ENCODE data around the gene TBP. TPM values are rescaled to one million over a fixed set of nuclear protein-coding genes. Genes with fewer than 3 reads are reported as not detected.
A peak's percentile ranks its signal among the peaks of the same experiment; 100 is the strongest.

The TBP gene
- total and polyA plus RNA-seq, 2 of the 13 experiments (the other 11 are each of a cell fraction or from before 2014, with no cell fraction given) = 21.7 to 28.1 TPM

DNA sequence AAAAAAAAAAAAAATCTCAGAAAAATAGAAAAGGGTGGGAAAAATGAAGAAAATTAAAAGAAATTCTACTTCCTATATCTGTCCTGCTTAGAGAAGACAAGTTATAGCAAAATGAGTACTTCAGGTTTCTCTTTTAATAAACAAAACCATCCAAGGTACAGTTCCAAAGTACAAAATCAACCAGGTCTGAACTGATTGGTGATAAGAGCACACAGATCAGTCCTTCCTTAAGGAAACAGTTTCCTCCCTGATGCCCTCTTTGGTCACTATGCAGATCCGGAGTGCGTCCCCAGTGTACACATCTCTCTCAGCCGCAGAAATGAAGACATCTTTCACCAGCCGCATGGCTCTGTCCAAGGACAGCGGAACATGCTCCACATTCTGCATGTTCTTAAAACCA, 19.2 kb upstream of the TBP start:
- H3K9me3 ChIP-seq (ENCODE audit: low read length) = no peaks in the 10 kb centered on the region
- ATAC-seq = peak; percentile 16; the same call in 2 of the 3 replicates
- no peak for FAIRE-seq
- CTCF ChIA-PET (ENCODE audit: low intra/inter-chr PET ratio, low total read pairs) = no interaction called here
- H2AFZ ChIP-seq (ENCODE audit: low read length) = no peak overlapping the region
- intact Hi-C loops (cut with micrococcal nuclease; ENCODE audit: unreplicated experiment) = no loop called here
- no peak overlapping the region for H3K9ac ChIP-seq (ENCODE audit: insufficient read depth, low read depth, low read length)
- H4K20me1 ChIP-seq (ENCODE audit: insufficient read depth, low read length) = 0 out of 2 replicates have a peak, but pooled peaks cover 2% of the 10 kb centered on the region
- no TSS peak for BruUV-seq (replicated peaks)
- no peak for DNase-seq (ENCODE audit: low spot score)
- WGBS (ENCODE audit: low lambda C conversion rate) = 89% methylated on average over 5 of the region's 5 CpGs
- H3K4me2 ChIP-seq (ENCODE audit: low read depth, low read length) = no peak overlapping the region
- in situ Hi-C loops (cut with HindIII; ENCODE audit: extremely low pct_ligation_motif_present, low pct_unique_long_range_greater_than_20kb) = no loop called here
- H3K79me2 ChIP-seq (ENCODE audit: insufficient read depth, low read length) = peaks cover 3% of the 10 kb centered on the region
- no peak overlapping the region for H3K4me3 ChIP-seq (replicated peaks in 1 of 3; ENCODE audit: insufficient read depth in 1 of 3, low read depth in 2 of 3, low read length in 3 of 3)
- H3K27me3 ChIP-seq (ENCODE audit: control insufficient read depth in 1 of 2, insufficient read depth in 2 of 2, low read length in 2 of 2) = no peaks in the 10 kb centered on the region
- peaks cover 17% of the 10 kb centered on the region for H3K4me1 ChIP-seq (ENCODE audit: insufficient read depth, low read length)
- POLR2A ChIA-PET = interaction anchor here (1.0 kb wide), 1 partner anchor 19 kb away, joined by 3 read pairs; the partner anchor contains the start of gene TBP
- peak overlapping the region; percentile 7 for H3K27ac ChIP-seq (ENCODE audit: extremely low read length, insufficient read depth, low read length)
- H3K36me3 ChIP-seq (replicated peaks in 1 of 2; ENCODE audit: control insufficient read depth in 1 of 2, insufficient read depth in 2 of 2, low read length in 2 of 2) = peaks cover 23 to 67% of the 10 kb centered on the region in 2 experiments
- no peak for TF ChIP-seq REXO4 (CRISPR knock-in tag; IDR thresholded peaks at IDR 0.05; ENCODE audit: borderline replicate concordance)
- TF ChIP-seq, protein P1, sequence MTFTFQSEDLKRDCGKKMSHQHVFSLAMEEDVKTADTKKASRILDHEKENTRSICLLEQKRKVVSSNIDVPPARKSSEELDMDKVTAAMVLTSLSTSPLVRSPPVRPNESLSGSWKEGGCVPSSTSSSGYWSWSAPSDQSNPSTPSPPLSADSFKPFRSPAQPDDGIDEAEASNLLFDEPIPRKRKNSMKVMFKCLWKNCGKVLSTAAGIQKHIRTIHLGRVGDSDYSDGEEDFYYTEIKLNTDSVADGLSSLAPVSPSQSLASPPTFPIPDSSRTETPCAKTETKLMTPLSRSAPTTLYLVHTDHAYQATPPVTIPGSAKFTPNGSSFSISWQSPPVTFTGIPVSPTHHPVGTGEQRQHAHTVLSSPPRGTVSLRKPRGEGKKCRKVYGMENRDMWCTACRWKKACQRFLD (CRISPR knock-in tag; IDR thresholded peaks at IDR 0.05; ENCODE audit: borderline replicate concordance) = no peak
- no peak for TF ChIP-seq HMGA1 (CRISPR knock-in tag; conservative IDR thresholded peaks at IDR 0.05)
- no peak for TF ChIP-seq ZNF451 (CRISPR knock-in tag; IDR thresholded peaks at IDR 0.05)
- TF ChIP-seq, protein P2, sequence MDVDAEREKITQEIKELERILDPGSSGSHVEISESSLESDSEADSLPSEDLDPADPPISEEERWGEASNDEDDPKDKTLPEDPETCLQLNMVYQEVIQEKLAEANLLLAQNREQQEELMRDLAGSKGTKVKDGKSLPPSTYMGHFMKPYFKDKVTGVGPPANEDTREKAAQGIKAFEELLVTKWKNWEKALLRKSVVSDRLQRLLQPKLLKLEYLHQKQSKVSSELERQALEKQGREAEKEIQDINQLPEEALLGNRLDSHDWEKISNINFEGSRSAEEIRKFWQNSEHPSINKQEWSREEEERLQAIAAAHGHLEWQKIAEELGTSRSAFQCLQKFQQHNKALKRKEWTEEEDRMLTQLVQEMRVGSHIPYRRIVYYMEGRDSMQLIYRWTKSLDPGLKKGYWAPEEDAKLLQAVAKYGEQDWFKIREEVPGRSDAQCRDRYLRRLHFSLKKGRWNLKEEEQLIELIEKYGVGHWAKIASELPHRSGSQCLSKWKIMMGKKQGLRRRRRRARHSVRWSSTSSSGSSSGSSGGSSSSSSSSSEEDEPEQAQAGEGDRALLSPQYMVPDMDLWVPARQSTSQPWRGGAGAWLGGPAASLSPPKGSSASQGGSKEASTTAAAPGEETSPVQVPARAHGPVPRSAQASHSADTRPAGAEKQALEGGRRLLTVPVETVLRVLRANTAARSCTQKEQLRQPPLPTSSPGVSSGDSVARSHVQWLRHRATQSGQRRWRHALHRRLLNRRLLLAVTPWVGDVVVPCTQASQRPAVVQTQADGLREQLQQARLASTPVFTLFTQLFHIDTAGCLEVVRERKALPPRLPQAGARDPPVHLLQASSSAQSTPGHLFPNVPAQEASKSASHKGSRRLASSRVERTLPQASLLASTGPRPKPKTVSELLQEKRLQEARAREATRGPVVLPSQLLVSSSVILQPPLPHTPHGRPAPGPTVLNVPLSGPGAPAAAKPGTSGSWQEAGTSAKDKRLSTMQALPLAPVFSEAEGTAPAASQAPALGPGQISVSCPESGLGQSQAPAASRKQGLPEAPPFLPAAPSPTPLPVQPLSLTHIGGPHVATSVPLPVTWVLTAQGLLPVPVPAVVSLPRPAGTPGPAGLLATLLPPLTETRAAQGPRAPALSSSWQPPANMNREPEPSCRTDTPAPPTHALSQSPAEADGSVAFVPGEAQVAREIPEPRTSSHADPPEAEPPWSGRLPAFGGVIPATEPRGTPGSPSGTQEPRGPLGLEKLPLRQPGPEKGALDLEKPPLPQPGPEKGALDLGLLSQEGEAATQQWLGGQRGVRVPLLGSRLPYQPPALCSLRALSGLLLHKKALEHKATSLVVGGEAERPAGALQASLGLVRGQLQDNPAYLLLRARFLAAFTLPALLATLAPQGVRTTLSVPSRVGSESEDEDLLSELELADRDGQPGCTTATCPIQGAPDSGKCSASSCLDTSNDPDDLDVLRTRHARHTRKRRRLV (CRISPR knock-in tag; IDR thresholded peaks at IDR 0.05) = no peak
- no peak for TF ChIP-seq KAT7 (CRISPR knock-in tag; IDR thresholded peaks at IDR 0.05; ENCODE audit: borderline replicate concordance)
- no peak for TF ChIP-seq ZNF703 (CRISPR knock-in tag; IDR thresholded peaks at IDR 0.05; ENCODE audit: borderline replicate concordance)
- no peak for TF ChIP-seq KLF16 (CRISPR knock-in tag; IDR thresholded peaks at IDR 0.05)
- no peak for TF ChIP-seq ZFP36 (IDR thresholded peaks at IDR 0.05; ENCODE audit: borderline replicate concordance, low read depth, low read length, partially characterized antibody)
- TF ChIP-seq EED (CRISPR knock-in tag; IDR thresholded peaks at IDR 0.05) = no peak
- TF ChIP-seq JDP2 (CRISPR knock-in tag; IDR thresholded peaks at IDR 0.05; ENCODE audit: borderline replicate concordance) = no peak
- TF ChIP-seq ZFP62 (CRISPR knock-in tag; IDR thresholded peaks at IDR 0.05) = no peak
- TF ChIP-seq ZNF720 (CRISPR knock-in tag; IDR thresholded peaks at IDR 0.05) = no peak
- TF ChIP-seq FOXM1 (CRISPR knock-in tag; IDR thresholded peaks at IDR 0.05) = no peak
- TF ChIP-seq ZNF570 (CRISPR knock-in tag; IDR thresholded peaks at IDR 0.05; ENCODE audit: borderline replicate concordance) = no peak
- no peak for TF ChIP-seq NR3C1 (CRISPR knock-in tag; IDR thresholded peaks at IDR 0.05)

Data from HepG2 (cell line).